Muscle of arm (tissue), 12 donors: ENCODE results near the gene TRAPPC3L. TPM values are rescaled to one million over a fixed set of nuclear protein-coding genes. Genes with fewer than 3 reads are reported as not detected.

Source experiments
- DNase-seq: peaks from one replicate; pipeline ENCODE4 v3.0.0-alpha.2; 2013
- polyA plus RNA-seq, 12 donors: library from polyadenylated mRNA; unstranded; fragments of 120-200 nt; gene quantifications; one replicate each; pipeline ENCODE4 v1.2.1, GENCODE V29; 2013; ENCODE audit not compliant: insufficient read length in 12 of 12

The TRAPPC3L gene
- polyA plus RNA-seq, 12 donors = 0.11 to 0.28 (median 0.17) TPM; not detected in 7

- no peak for DNase-seq
Measured at GRCh38 chr6:116557893-116558292, 12.4 kb upstream of the TRAPPC3L start.

- no peak for DNase-seq
Measured at GRCh38 chr6:116556814-116557415, 11.4 kb upstream of the TRAPPC3L start.

DNA sequence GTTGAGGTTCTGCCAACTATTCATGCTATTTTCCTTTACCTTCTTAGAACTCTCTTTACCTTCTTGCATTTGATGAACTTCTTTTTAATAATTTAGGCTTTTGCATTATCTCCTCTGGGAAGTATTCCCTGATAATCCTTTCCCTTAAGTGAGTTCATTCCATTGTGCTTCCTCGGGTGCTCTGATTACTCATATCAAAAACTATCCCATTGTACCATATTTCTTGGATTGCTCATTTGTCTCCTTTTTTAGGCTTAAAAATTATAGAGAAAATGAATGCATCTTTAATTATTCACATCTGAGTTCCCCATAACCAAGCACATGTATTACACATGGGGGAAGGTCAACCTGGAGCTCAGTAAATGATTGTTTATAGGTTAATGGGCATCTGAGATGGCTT is 10.6 kb upstream of the TRAPPC3L start:
- DNase-seq = no peak

DNA sequence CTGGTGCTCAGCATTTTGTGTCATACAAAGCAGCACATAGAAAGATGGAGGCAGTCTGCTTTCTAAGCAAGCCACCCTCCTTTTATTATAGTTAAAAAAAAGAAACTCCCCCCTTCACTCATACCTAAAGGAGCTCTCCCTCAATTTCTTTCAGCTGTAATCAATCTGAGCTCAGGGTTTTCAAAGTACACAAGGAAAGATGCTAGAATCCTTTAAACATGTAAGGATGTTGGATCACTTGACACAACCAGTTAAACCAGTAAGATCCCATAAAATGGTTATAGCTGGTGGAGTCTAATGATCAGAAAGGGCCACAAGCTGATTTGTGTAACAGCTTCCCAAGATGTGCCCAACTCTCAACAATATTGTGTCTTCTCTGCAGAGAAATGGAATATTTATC is 8.0 kb upstream of the TRAPPC3L start, which contains the start of gene CALHM4:
CALHM4 (plus strand) TSS at position 301 of the 400 bp plus-strand sequence; CDS start at position 344, 43 bp downstream.
- DNase-seq = no peak

DNA sequence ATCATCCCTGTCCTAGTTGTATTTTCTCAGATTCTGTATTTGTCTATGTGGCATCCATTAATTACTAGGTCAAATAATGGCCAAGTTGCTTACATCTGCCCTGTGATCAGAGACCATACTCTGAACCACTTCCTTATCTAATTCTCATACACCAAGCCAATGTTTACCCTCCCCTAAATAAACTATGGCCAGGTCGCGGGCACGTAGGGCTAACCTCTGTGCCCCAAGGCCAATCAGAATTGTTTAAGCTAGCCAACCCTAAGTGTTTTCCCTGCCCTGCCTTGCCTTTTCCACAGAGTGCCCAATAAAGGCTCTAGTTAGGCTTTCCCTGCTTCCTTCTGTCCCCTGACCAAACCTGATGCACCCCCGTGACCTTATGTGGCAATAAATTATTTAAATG is 5.3 kb upstream of the TRAPPC3L start:
- DNase-seq = no peak

DNA sequence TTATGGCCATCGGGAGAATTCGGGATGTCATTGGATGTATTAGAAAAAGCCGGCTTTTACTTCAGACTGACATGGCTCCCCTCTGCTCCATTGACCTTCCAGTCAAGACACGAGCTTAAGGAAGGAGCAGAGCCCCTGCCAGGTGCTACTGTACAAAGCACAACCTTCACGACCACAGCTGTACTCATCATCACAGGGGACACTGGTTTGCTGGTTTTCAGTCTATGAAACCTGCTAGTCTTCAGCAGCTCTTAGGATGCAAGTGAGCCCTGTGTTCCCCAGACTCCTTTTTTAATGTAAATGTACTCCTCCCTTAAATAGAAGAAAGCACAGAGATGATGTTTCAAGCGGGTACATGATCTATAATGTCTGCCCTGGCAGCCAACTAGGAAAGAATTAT is 1.9 kb upstream of the TRAPPC3L start:
- no peak for DNase-seq

DNA sequence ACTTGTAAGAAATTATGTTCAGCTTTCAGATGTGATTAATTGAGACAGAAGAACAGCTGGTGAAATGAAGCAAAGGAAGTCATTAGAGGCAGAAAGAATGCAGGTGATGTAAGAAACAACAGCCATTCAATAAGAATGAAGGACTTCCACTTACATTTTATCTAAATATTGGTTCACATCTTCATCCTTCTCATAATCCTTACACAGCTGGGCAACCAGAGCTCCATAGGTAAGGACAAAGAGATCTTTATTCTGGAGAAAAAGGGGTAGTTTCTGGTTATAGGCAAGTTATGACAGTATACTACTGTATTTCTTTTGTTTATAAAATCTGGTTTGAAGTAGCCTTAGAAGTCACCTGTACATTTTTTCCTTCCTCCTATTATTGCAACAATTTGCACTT is 2.3 kb downstream of the TRAPPC3L start:
- DNase-seq = no peak

DNA sequence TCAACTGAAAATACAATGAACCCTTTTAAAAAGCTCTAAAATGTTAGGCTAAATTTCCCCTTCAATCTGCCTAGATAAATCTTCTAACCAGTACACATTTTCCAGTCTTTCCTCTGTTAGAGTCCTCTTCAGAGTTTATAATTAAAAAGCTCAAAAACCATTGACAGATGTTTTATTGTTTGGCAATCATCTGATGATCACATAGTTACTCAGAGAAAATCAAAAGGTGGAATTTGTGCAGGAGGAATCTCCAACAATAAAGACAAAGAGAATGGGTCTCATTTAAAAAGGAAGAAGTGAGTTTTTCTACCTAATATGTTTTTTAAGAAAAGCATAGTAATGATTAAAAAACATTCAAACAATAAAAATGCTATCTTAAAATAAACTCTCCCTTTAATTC is 3.1 kb downstream of the TRAPPC3L start:
- no peak for DNase-seq

DNA sequence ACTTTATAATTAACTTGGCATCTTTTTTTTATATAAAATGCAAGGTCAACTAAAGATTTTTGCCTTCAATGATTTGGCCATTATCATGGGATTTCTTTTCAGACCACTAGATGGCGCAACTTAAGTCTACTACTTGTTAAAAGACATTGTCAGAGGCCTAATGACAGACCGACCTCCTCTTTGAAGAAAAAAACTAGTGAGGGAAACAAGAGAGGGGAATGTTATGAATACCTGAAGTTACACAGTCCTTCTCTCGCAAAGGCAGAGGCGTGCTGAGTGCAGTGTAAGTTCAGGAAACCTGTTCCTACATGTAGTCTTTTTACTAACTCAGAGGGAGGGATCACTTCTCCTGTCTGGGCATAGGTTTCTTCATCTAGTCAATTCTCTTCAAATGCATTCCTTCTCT is 9.3 kb downstream of the TRAPPC3L start:
- DNase-seq = peak; percentile 43

GRCh38 chr6:116535109-116535508 is 10.4 kb downstream of the TRAPPC3L start:
- DNase-seq = no peak

- DNase-seq = no peak
Measured at GRCh38 chr6:116533233-116533957, 12.1 kb downstream of the TRAPPC3L start.

DNA sequence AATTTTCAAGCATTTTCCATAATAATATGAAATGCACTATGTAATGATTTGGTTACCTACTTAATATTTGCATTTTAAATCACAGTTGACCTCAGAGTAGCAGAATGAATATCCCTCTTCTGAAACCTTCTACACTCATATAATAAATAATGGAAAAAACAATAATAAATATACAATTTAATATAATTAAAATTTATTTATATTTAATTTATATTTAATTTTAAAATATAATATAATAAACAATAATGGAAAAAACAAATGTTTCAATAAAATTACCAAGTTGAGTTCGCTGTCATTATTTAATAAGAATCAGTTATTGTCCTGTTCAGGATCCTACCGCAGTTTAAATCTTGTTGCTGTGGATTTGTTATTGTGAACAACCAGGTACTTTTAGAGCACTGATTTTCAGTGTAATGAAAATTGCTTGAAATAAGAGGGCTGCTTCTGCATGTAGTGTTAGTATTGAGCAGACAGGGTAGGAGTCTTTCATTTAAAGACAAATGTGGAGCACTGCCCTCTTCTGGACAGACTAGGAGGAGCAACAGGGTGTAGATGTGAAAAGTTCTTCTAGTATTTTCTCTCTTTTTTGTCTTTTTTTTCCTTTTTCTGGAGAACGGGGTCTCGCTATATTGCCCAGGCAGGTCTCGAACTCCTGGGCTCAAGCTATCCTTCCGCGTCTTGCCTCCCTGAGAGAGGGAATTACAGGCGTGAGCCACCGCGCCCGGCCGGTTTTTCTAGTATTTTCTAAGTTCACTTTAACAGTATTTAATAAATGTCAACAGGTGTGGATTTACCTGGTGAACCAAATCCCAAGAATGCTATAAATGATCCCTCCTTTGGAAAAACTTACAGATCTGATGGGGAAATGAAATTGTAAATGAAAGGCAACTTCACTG is 13.6 kb downstream of the TRAPPC3L start:
- DNase-seq = peak; percentile 67

- DNase-seq = no peak
Measured at GRCh38 chr6:116530436-116530835, 15.0 kb downstream of the TRAPPC3L start.

DNA sequence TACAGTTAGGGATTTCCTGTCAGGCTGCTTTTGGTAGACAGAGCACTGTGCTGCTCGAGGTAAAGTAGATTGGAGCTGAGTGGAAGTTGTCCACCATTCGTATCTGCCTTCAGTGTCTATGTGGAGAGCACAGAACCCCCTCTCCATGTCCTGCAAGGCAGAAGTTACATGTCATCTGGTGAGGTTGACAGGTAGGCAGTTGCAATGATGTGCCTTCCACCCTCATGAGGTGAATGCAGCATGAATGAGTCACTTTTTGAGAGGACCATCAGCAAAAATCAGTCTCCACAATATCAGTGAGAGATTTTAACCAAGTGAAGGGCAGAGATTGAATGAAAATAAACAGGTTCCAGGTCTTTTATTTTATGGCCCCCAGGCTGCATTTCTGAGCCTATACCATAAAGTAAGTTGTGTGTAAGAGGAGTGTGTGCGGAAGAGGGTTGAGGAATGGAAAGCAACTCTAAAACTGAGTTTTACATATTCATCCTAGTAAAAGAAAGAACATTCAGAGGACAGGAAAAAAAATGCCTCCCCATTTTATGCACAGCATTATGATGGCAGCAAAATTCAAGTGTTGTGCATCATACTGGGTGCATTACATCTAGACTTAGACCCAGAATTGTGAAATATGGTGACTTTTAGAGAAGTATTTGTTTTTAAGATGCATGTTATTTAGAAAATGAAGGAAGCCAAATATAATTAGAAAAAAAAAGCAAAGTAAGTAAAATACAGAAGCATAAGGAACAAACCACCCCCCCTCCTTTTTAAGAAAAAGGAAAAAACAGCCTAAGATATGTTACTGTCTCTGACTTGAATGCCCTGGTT is 15.8 kb downstream of the TRAPPC3L start:
- no peak for DNase-seq

GRCh38 chr6:116528780-116529179 is 16.7 kb downstream of the TRAPPC3L start:
- DNase-seq = no peak

DNA sequence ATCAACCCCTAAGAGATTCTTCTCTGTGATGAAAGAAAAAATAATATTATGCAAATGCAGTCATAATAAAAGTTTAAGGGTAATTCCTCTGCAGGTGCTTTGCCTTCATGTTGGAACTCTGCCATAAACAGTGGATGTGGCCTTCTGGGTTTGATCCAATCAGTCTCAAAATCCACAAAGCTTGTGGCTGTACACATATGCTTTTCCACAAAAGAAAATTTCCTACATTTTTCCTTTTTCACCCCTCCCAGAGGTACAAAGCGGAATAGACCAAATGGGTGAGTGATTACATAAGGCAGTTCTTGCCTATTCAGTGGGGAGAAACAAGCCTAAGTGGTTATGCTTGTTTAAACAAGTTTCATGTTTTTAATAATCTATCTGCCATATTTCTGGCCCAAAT is 17.4 kb downstream of the TRAPPC3L start:
- no peak for DNase-seq

GRCh38 chr6:116524236-116524635 is 21.2 kb downstream of the TRAPPC3L start:
- DNase-seq = no peak

DNA sequence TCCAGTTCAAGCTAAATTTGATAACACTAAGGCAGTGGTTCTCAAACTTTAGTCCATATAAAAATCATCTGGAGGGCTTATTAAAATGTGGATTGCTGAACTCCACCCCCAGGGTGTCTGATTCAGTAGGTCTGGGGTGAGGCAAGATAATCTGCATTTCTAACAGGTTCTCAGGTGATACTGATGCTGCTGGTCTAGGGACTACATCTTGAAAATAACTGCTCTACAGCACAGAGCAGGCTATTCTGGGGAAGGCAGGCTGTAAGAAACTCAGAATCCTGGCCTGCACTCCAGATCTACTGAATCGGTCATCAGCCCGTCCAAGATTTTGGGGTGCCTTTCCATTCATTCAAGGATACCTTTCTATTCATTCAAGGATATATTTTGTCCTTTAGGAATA is 22.6 kb downstream of the TRAPPC3L start:
- no peak for DNase-seq

GRCh38 chr6:116518621-116519368 is 26.7 kb downstream of the TRAPPC3L start:
- DNase-seq = no peak

DNA sequence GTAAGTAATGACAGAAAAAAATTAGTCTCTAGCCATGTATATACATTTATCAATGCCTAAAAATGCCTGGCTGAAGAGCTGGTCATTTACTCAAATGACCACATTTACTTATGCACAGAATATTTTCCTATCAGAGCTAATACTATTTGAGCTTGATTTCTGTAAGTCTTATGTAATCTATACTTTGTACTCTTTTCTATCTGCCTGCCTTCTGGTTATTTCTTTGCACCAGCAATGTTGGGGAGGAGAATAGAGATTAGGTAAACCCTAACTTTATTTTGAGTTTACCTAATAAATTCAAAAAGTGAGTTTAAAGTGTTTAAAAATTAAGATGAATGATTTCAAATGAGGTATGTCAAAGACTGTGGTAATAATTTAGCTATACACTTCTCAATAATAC is 30.3 kb downstream of the TRAPPC3L start:
- no peak for DNase-seq

DNA sequence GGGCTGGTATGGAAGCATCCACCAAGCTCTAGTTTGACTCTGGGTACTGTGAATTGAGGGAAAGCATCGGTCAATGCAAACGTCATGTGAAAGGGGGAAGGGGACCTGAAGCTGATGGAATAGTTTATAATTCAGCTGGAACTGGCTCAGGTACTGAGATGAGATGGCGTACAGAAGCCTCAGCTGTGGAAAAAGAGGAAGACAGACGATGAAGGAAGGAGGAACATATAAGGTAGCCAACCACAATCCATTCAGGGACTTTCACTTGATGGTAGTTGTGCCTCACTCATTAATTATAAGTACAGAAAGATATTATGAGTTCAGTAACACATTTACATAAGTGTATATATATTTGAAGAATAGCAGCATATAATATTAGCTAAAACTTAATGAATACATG is 31.4 kb downstream of the TRAPPC3L start:
- DNase-seq = no peak
